ENCODE data around the gene GRID1. TPM values are rescaled to one million over a fixed set of nuclear protein-coding genes. Genes with fewer than 3 reads are reported as not detected.

The GRID1 gene
- total and polyA plus RNA-seq, 10 donors: 0.06 to 0.42 (median 0.15) TPM; not detected in 4

GRCh38 chr10:86373828-86374227 is 7.2 kb upstream of the GRID1 start:
- peak; percentile 66 for DNase-seq
- H3K27ac ChIP-seq: no peak overlapping the region
- no peaks in the 10 kb centered on the region for H3K9me3 ChIP-seq
- H3K36me3 ChIP-seq: no peaks in the 10 kb centered on the region
- intact Hi-C loops (cut with DNase I; ENCODE audit: low total_unique reads): loop anchor here (10.0 kb wide), 1 partner anchor 589 kb away; no protein-coding TSS in a partner anchor
- peaks cover 3 to 80% (median 16%) of the 10 kb centered on the region in 7 donors for H3K27me3 ChIP-seq (replicated peaks in 1 of 7)
- H3K4me1 ChIP-seq: peaks cover 4 to 10% (median 8%) of the 10 kb centered on the region in 6 donors
- TF ChIP-seq POLR2A (IDR thresholded peaks at IDR 0.05) (no peak), POLR2AphosphoS5 (IDR thresholded peaks at IDR 0.05) (no peak), CTCF (IDR thresholded peaks at IDR 0.05 in 8 of 11, conservative IDR thresholded peaks at IDR 0.05 in 3 of 11) (no peak)
- no peak overlapping the region for H3K4me3 ChIP-seq
- WGBS, 5 donors: 64 to 85% (median 76%) methylated on average over 7 of the region's 7 CpGs

GRCh38 chr10:86373251-86373650 is 6.7 kb upstream of the GRID1 start:
- Histone ChIP-seq H3K27me3 (replicated peaks in 1 of 7) (peaks cover 3 to 80% (median 20%) of the 10 kb centered on the region in 7 donors), H3K4me3 (no peak overlapping the region), H3K36me3 (no peaks in the 10 kb centered on the region), H3K27ac (no peak overlapping the region), H3K4me1 (peaks cover 4 to 10% (median 8%) of the 10 kb centered on the region in 6 donors), H3K9me3 (no peaks in the 10 kb centered on the region)
- no peak for TF ChIP-seq CTCF (IDR thresholded peaks at IDR 0.05 in 8 of 11, conservative IDR thresholded peaks at IDR 0.05 in 3 of 11)
- no peak for TF ChIP-seq POLR2AphosphoS5 (IDR thresholded peaks at IDR 0.05)
- no peak for TF ChIP-seq POLR2A (IDR thresholded peaks at IDR 0.05)
- DNase-seq: no peak
- intact Hi-C loops (cut with DNase I; ENCODE audit: low total_unique reads): loop anchor here (10.0 kb wide), 1 partner anchor 588 kb away; no protein-coding TSS in a partner anchor
- 68 to 83% (median 78%) methylated on average over 2 to 3 of the region's 3 CpGs for WGBS, 5 donors

- WGBS, 5 donors: 82 to 86% (median 85%) methylated on average over 4 to 5 of the region's 5 CpGs
- no peak overlapping the region for H3K27ac ChIP-seq
- H3K36me3 ChIP-seq: no peaks in the 10 kb centered on the region
- peaks cover 4 to 80% (median 22%) of the 10 kb centered on the region in 7 donors for H3K27me3 ChIP-seq (replicated peaks in 1 of 7)
- no peaks in the 10 kb centered on the region for H3K9me3 ChIP-seq
- intact Hi-C loops (cut with DNase I; ENCODE audit: low total_unique reads): loop anchor here (10.0 kb wide), 1 partner anchor 588 kb away; no protein-coding TSS in a partner anchor
- peak; percentile 45 for DNase-seq
- TF ChIP-seq POLR2AphosphoS5 (IDR thresholded peaks at IDR 0.05) (no peak), CTCF (IDR thresholded peaks at IDR 0.05 in 8 of 11, conservative IDR thresholded peaks at IDR 0.05 in 3 of 11) (no peak)
- H3K4me3 ChIP-seq: no peak overlapping the region
- H3K4me1 ChIP-seq: peaks cover 4 to 11% (median 9%) of the 10 kb centered on the region in 6 donors
These were observed 6.2 kb upstream of the GRID1 start for GRCh38 chr10:86372784-86373239.

GRCh38 chr10:86372119-86372783 is 5.7 kb upstream of the GRID1 start:
- peaks cover 7 to 14% (median 11%) of the 10 kb centered on the region in 6 donors for H3K4me1 ChIP-seq
- H3K4me3 ChIP-seq: no peak overlapping the region
- no peaks in the 10 kb centered on the region for H3K36me3 ChIP-seq
- H3K27me3 ChIP-seq (replicated peaks in 1 of 7): peaks cover 8 to 80% (median 22%) of the 10 kb centered on the region in 7 donors
- no peak overlapping the region for H3K27ac ChIP-seq
- H3K9me3 ChIP-seq: no peaks in the 10 kb centered on the region
- intact Hi-C loops (cut with DNase I; ENCODE audit: low total_unique reads): loop anchor here (10.0 kb wide), 1 partner anchor 587 kb away; no protein-coding TSS in a partner anchor
- TF ChIP-seq POLR2AphosphoS5 (IDR thresholded peaks at IDR 0.05) (no peak), POLR2A (IDR thresholded peaks at IDR 0.05) (no peak), CTCF (IDR thresholded peaks at IDR 0.05 in 8 of 11, conservative IDR thresholded peaks at IDR 0.05 in 3 of 11) (no peak)
- 63 to 68% (median 64%) methylated on average over 7 of the region's 7 CpGs for WGBS, 5 donors
- peak; percentile 29 for DNase-seq
